GM23248 (cell line): ENCODE results near the gene ZSWIM4.

Experiments used
- EZH2 ChIP-seq: fragments of 200-600 bp; sonication (generic); IDR thresholded peaks from 2 replicates; pipeline ENCODE4 v1.6.1; 2018; ENCODE audit warnings: antibody characterized with exemption, mild to moderate bottlenecking; ENCODE audit not compliant: insufficient read depth, poor library complexity, severe bottlenecking
- EZH2phosphoT487 ChIP-seq: fragments of 200-600 bp; sonication (generic); IDR thresholded peaks from 2 replicates; pipeline ENCODE4 v1.6.1; 2018; ENCODE audit warnings: antibody characterized with exemption, moderate library complexity, mild to moderate bottlenecking, low read depth; ENCODE audit not compliant: insufficient read depth

GRCh38 chr19:13876834-13877233 lies 81.6 kb downstream of the ZSWIM4 start, which contains the start of gene NANOS3:
- TF ChIP-seq EZH2 (no peak), EZH2phosphoT487 (no peak)
